ENCODE results near the gene KDR. TPM values are rescaled to one million over a fixed set of nuclear protein-coding genes. Genes with fewer than 3 reads are reported as not detected.

Gene KDR
- total RNA-seq, 1 experiment from 2014 or later, result 0.09 TPM

DNA sequence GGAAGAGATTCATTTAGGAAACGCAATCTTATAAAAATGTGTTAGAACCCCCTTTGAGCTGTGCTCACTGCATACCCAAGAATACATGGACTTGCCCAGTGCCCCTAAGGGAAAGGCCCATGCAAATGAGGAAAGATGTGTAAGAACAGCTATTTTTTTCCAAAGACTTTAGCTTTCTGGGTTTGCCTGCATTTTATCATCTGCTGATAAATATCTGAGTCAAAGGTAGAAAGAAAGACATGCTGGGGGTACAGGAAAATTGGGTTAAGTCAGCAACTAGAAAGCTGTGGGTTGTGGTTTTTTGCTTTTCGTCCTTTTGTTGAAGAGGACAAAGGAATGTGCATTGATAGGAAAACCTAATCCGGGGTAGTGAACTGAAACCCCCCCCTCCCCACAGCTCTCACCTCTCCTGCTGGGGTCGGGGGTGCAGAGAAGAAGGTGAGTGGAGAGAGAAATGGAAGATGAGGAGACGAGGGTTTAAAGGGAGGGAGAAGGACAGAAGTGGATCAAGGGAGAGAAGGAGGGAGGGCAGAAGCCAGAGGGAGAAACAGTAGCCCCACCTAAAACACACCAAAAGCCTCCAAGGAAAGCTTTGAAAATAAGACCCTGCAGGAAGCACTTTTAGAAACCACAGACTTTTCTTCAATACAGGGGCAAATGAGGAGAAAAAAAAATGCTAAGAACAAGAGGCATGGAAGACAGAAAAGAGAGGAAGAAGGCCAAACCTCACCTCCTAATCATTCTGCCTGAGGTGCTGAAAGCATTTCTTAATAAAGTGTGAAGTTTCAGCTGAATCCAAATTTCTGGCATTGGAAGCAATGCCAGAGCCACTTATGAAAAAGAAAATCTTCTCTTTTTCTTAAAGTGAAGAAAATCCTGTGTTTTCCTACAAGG lies 49.3 kb downstream of the KDR start:
- no TSS peak for BruUV-seq (replicated peaks)
- Mint-ChIP-seq H3K4me3 (ENCODE audit: low read depth, unreplicated experiment) (no peak overlapping the region), H3K4me1 (ENCODE audit: low read depth, unreplicated experiment) (no peaks in the 10 kb centered on the region), H3K27me3 (ENCODE audit: unreplicated experiment) (peaks cover 13% of the 10 kb centered on the region), H3K36me3 (ENCODE audit: insufficient read depth, unreplicated experiment) (no peaks in the 10 kb centered on the region), H3K9me3 (ENCODE audit: low read depth, unreplicated experiment) (no peaks in the 10 kb centered on the region), H3K27ac (ENCODE audit: unreplicated experiment) (no peak overlapping the region)
- intact Hi-C loops (cut with micrococcal nuclease; ENCODE audit: unreplicated experiment), result no loop called here
- CTCF ChIA-PET, result no interaction called here
- DNase-seq, result no peak
- TF ChIP-seq, protein P1, sequence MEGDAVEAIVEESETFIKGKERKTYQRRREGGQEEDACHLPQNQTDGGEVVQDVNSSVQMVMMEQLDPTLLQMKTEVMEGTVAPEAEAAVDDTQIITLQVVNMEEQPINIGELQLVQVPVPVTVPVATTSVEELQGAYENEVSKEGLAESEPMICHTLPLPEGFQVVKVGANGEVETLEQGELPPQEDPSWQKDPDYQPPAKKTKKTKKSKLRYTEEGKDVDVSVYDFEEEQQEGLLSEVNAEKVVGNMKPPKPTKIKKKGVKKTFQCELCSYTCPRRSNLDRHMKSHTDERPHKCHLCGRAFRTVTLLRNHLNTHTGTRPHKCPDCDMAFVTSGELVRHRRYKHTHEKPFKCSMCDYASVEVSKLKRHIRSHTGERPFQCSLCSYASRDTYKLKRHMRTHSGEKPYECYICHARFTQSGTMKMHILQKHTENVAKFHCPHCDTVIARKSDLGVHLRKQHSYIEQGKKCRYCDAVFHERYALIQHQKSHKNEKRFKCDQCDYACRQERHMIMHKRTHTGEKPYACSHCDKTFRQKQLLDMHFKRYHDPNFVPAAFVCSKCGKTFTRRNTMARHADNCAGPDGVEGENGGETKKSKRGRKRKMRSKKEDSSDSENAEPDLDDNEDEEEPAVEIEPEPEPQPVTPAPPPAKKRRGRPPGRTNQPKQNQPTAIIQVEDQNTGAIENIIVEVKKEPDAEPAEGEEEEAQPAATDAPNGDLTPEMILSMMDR (IDR thresholded peaks at IDR 0.05; ENCODE audit: unreplicated experiment), result no peak

DNA sequence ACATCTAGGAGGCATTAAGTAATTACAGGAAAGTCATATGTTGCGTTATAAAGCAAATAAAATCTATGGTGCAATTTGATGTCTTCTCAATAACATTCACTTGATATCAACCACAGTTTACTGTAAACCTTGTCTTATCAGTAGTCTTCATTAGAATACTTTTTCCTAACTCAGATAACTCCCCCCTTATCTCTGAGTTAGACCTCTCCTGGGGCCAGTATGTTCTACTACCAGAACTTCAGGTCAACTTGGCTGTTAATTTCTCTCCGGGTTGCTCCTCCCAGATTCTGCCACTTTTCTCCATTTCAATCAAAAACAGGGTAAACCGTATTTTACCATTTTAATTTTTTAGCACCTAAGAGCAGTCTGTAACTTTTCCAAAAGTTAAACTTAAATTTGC lies 50.0 kb downstream of the KDR start:
- Mint-ChIP-seq H3K27ac (ENCODE audit: unreplicated experiment) (no peak overlapping the region), H3K9me3 (ENCODE audit: low read depth, unreplicated experiment) (no peaks in the 10 kb centered on the region), H3K4me1 (ENCODE audit: low read depth, unreplicated experiment) (no peaks in the 10 kb centered on the region), H3K36me3 (ENCODE audit: insufficient read depth, unreplicated experiment) (no peaks in the 10 kb centered on the region), H3K27me3 (ENCODE audit: unreplicated experiment) (peaks cover 13% of the 10 kb centered on the region), H3K4me3 (ENCODE audit: low read depth, unreplicated experiment) (no peak overlapping the region)
- CTCF ChIA-PET, result no interaction called here
- TF ChIP-seq, protein P1 (IDR thresholded peaks at IDR 0.05; ENCODE audit: unreplicated experiment), result no peak
- no peak for DNase-seq
- BruUV-seq (replicated peaks), result no TSS peak
- intact Hi-C loops (cut with micrococcal nuclease; ENCODE audit: unreplicated experiment), result no loop called here

DNA sequence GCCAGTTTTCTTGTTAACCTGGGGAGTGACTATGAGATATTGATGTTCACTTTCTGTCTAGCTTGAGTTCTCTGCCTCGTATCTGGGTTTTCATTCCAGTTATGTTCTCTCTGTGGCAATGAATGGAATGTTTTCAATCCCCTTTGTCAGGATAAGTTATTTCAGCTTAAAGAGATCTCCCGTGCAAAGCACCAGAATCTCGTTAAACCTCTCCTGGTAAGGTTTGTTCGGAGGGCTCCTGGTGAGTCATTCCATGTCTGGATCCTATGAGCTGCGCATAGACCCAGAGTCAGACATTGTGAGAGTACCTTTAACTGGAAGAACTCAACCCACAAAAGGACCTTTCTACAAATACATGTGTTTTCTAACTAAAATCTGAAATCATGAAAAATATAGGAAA lies 51.0 kb downstream of the KDR start:
- no peaks in the 10 kb centered on the region for H3K9me3 Mint-ChIP-seq (ENCODE audit: low read depth, unreplicated experiment)
- no peaks in the 10 kb centered on the region for H3K36me3 Mint-ChIP-seq (ENCODE audit: insufficient read depth, unreplicated experiment)
- CTCF ChIA-PET, result no interaction called here
- H3K27me3 Mint-ChIP-seq (ENCODE audit: unreplicated experiment), result peaks cover 7% of the 10 kb centered on the region
- H3K27ac Mint-ChIP-seq (ENCODE audit: unreplicated experiment), result no peak overlapping the region
- BruUV-seq (replicated peaks), result no TSS peak
- intact Hi-C loops (cut with micrococcal nuclease; ENCODE audit: unreplicated experiment), result no loop called here
- TF ChIP-seq, protein P1 (IDR thresholded peaks at IDR 0.05; ENCODE audit: unreplicated experiment), result no peak
- no peak for DNase-seq
- no peaks in the 10 kb centered on the region for H3K4me1 Mint-ChIP-seq (ENCODE audit: low read depth, unreplicated experiment)
- no peak overlapping the region for H3K4me3 Mint-ChIP-seq (ENCODE audit: low read depth, unreplicated experiment)

DNA sequence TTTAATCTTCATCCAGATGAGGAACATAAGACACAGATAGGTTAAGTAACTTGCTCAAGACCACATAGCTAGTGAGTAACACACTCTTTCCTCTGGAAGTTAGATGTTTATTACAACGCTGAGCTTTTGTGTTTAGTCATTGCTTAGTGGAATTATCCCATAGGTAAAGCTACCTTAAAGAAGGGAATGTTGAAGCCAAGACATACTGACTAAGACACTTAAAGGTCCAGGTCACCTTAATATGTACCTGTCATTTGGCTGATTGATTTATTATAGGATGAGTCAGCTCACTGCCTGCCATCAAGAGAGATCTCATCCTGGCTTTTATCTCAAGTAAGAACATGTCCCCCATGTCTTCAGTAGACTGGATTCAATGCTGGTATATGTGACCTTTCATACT lies 53.4 kb downstream of the KDR start:
- CTCF ChIA-PET, result no interaction called here
- no peak overlapping the region for H3K27ac Mint-ChIP-seq (ENCODE audit: unreplicated experiment)

More for the DNA sequence above, 53.4 kb downstream of the KDR start:
- no peaks in the 10 kb centered on the region for H3K36me3 Mint-ChIP-seq (ENCODE audit: insufficient read depth, unreplicated experiment)
- DNase-seq, result no peak
- H3K4me3 Mint-ChIP-seq (ENCODE audit: low read depth, unreplicated experiment), result no peak overlapping the region
- no peaks in the 10 kb centered on the region for H3K4me1 Mint-ChIP-seq (ENCODE audit: low read depth, unreplicated experiment)
- no TSS peak for BruUV-seq (replicated peaks)
- intact Hi-C loops (cut with micrococcal nuclease; ENCODE audit: unreplicated experiment), result no loop called here
- H3K9me3 Mint-ChIP-seq (ENCODE audit: low read depth, unreplicated experiment), result no peaks in the 10 kb centered on the region
- no peaks in the 10 kb centered on the region for H3K27me3 Mint-ChIP-seq (ENCODE audit: unreplicated experiment)
- TF ChIP-seq, protein P1 (IDR thresholded peaks at IDR 0.05; ENCODE audit: unreplicated experiment), result no peak
